NCI-H510A treated with DMSO at 0.1 percent for 48 hours (cell line): ENCODE data around the gene TMEM69.
"Not testable (repeated sequence)": the region's sequence is repeated elsewhere in the genome, so short reads cannot be mapped to it uniquely, and the experiment has no call there.

Source experiments
- DNase-seq: peaks from one replicate; lab custom pipeline; 2025; lab: John Stamatoyannopoulos, UW

Gene TMEM69

DNA sequence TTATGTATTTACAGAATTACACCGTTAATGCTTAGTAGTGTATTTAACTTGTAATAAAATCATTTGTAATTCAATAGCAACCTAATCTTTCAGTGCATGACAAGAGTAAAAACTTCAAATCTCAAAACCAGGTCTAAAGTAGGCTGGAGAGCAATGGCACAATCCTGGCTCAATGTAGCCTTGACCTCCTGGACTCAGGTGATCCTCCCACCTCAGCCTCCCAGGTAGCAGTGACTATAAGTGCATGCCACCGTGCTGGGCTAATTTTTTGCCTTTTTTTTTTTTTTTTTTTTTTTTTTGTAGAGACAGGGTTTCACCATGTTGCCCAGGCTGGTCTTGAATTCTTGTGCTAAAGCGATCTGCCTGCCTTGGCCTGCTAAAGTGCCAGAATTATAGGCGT, 51.2 kb downstream of the TMEM69 start:
- no peak for DNase-seq

DNA sequence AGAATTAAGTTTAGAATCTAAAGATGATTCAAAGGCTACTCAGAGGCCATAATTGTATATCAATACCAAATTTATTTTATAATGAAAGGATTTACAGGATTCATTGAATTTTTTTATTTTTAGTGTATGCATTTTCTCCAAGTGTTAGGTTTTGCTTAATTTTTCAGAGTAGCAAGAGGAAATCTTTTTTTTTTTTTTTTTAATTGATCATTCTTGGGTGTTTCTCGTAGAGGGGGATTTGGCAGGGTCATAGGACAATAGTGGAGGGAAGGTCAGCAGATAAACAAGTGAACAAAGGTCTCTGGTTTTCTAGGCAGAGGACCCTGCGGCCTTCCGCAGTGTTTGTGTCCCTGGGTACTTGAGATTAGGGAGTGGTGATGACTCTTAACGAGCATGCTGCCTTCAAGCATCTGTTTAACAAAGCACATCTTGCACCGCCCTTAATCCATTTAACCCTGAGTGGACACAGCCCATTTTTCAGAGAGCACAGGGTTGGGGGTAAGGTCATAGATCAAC, 51.7 kb downstream of the TMEM69 start:
- DNase-seq, result not testable (repeated sequence)
